DOHH2 (cell line): Measurements from ENCODE around the gene ZSCAN10.

Source experiments
- H3F3A ChIP-seq: fragments of 200-600 bp; sonication (generic), shearing (Covaris generic); 2 replicates; pipeline ENCODE4 v1.6.0; 2016; ENCODE audit warnings: antibody characterized with exemption, mild to moderate bottlenecking; ENCODE audit not compliant: control insufficient read depth, insufficient read depth
- H3K27ac ChIP-seq: fragments of 200-600 bp; sonication (generic); 2 replicates; pipeline ENCODE4 v1.5.1; 2014; ENCODE audit warnings: low read depth, mild to moderate bottlenecking, low read length, moderate library complexity
- H3K27me3 ChIP-seq: fragments of 200-600 bp; sonication (generic); 2 replicates; pipeline ENCODE4 v1.6.1; 2014; ENCODE audit warnings: mild to moderate bottlenecking, low read length, mixed read lengths; ENCODE audit not compliant: control insufficient read depth
- H3K36me3 ChIP-seq: fragments of 200-600 bp; sonication (generic); 2 replicates; pipeline ENCODE4 v1.6.1; 2014; ENCODE audit warnings: mild to moderate bottlenecking, low read length, moderate library complexity, mixed read lengths; ENCODE audit not compliant: control insufficient read depth
- H3K4me1 ChIP-seq: fragments of 200-600 bp; sonication (generic); 2 replicates; pipeline ENCODE4 v1.6.1; 2014; ENCODE audit warnings: mild to moderate bottlenecking, low read length, mixed read lengths; ENCODE audit not compliant: control insufficient read depth
- H3K4me2 ChIP-seq: fragments of 200-600 bp; sonication (generic); 2 replicates; pipeline ENCODE4 v1.6.0; 2014; ENCODE audit warnings: mild to moderate bottlenecking, low read length, moderate library complexity
- H3K4me3 ChIP-seq: fragments of 200-600 bp; sonication (generic); 2 replicates; pipeline ENCODE4 v1.5.1; 2014; ENCODE audit warnings: mild to moderate bottlenecking, low read length, mixed read lengths
- H3K79me2 ChIP-seq: fragments of 200-600 bp; sonication (generic); 2 replicates; pipeline ENCODE4 v1.6.1; 2014; ENCODE audit warnings: mild to moderate bottlenecking, low read length, mixed read lengths; ENCODE audit not compliant: control insufficient read depth
- H3K9me2 ChIP-seq: fragments of 200-600 bp; sonication (generic); replicated peaks from 2 replicates; pipeline ENCODE4 v1.6.1; 2014; ENCODE audit warnings: mild to moderate bottlenecking, low read length, mixed read lengths; ENCODE audit not compliant: control insufficient read depth
- H3K9me3 ChIP-seq: fragments of 200-600 bp; sonication (generic); 2 replicates; pipeline ENCODE4 v1.6.1; 2014; ENCODE audit warnings: antibody characterized with exemption, low read length, mixed read lengths; ENCODE audit not compliant: control insufficient read depth, insufficient read depth
- H4K20me1 ChIP-seq: fragments of 200-600 bp; sonication (generic); 2 replicates; pipeline ENCODE4 v1.6.0; 2014; ENCODE audit warnings: low read depth, mild to moderate bottlenecking, antibody characterized with exemption, low read length, moderate library complexity; ENCODE audit not compliant: control insufficient read depth, insufficient read depth
- CTCF ChIP-seq: fragments of 200-600 bp; sonication (generic); IDR thresholded peaks from one replicate; pipeline ENCODE4 v1.5.1; 2014; ENCODE audit warnings: antibody characterized with exemption, mild to moderate bottlenecking, low read depth, low read length; ENCODE audit not compliant: poor library complexity, severe bottlenecking
- EZH2phosphoT487 ChIP-seq: fragments of 200-600 bp; sonication (generic); IDR thresholded peaks from 2 replicates; pipeline ENCODE4 v1.6.1; 2017; ENCODE audit warnings: borderline replicate concordance, mild to moderate bottlenecking, antibody characterized with exemption, low read length, moderate library complexity, mixed read lengths

The ZSCAN10 gene

GRCh38 chr16:3113765-3114479, 14.8 kb upstream of the ZSCAN10 start:
- no peaks in the 10 kb centered on the region for H3K4me1 ChIP-seq
- H3K9me3 ChIP-seq: no peaks in the 10 kb centered on the region
- H3K79me2 ChIP-seq: no peaks in the 10 kb centered on the region
- no peaks in the 10 kb centered on the region for H3F3A ChIP-seq
- no peaks in the 10 kb centered on the region for H3K9me2 ChIP-seq
- peaks cover 33% of the 10 kb centered on the region for H3K27me3 ChIP-seq
- no peak for TF ChIP-seq CTCF
- TF ChIP-seq EZH2phosphoT487: no peak
- H4K20me1 ChIP-seq: no peaks in the 10 kb centered on the region
- no peak overlapping the region for H3K27ac ChIP-seq
- H3K4me2 ChIP-seq: no peak overlapping the region
- no peak overlapping the region for H3K4me3 ChIP-seq
- no peaks in the 10 kb centered on the region for H3K36me3 ChIP-seq

- no peaks in the 10 kb centered on the region for H3K4me1 ChIP-seq
- no peaks in the 10 kb centered on the region for H3K79me2 ChIP-seq
- no peaks in the 10 kb centered on the region for H3F3A ChIP-seq
- H3K9me3 ChIP-seq: no peaks in the 10 kb centered on the region
- no peaks in the 10 kb centered on the region for H4K20me1 ChIP-seq
- H3K27me3 ChIP-seq: peaks cover 33% of the 10 kb centered on the region
- TF ChIP-seq EZH2phosphoT487 (no peak), CTCF (no peak)
- H3K36me3 ChIP-seq: no peaks in the 10 kb centered on the region
- no peaks in the 10 kb centered on the region for H3K9me2 ChIP-seq
- peak overlapping the region; percentile 36; the same call in 1 of the 2 replicates for H3K4me2 ChIP-seq
- H3K4me3 ChIP-seq: peak overlapping the region; percentile 39
- H3K27ac ChIP-seq: no peak overlapping the region
Measured at GRCh38 chr16:3112881-3113574, 13.9 kb upstream of the ZSCAN10 start.

GRCh38 chr16:3112058-3112880, 13.2 kb upstream of the ZSCAN10 start, which contains the start of gene ZNF205:
TSS of gene ZNF205 (plus strand) at chr16:3112586. CDS start at chr16:3113431, 845 bp downstream.
- Histone ChIP-seq H3K9me3 (no peaks in the 10 kb centered on the region), H3F3A (no peaks in the 10 kb centered on the region), H4K20me1 (no peaks in the 10 kb centered on the region), H3K27me3 (peaks cover 33% of the 10 kb centered on the region), H3K4me3 (peak within 1 kb of the TSS; percentile 39), H3K27ac (no peak within 1 kb of the TSS), H3K9me2 (no peaks in the 10 kb centered on the region), H3K4me1 (peaks cover 3% of the 10 kb centered on the region), H3K36me3 (no peaks in the 10 kb centered on the region), H3K79me2 (no peaks in the 10 kb centered on the region), H3K4me2 (peak within 1 kb of the TSS; percentile 36; the same call in 1 of the 2 replicates)
- no peak for TF ChIP-seq EZH2phosphoT487
- no peak for TF ChIP-seq CTCF
